Caco-2 (cell line): Measurements from ENCODE around the gene LRP8. TPM values are rescaled to one million over a fixed set of nuclear protein-coding genes. Genes with fewer than 3 reads are reported as not detected.

Source experiments
- BruUV-seq: library from RNA; stranded (reverse); fragments of 400-500 nt; replicated peaks from 2 replicates; lab custom pipeline; 2021; lab: Mats Ljungman, UMichigan
- CTCF ChIA-PET: fragments of 300-600 bp; sonication (Branson Sonifier 250); formaldehyde crosslinking; loops from one replicate; lab custom pipeline; 2022; ENCODE audit warnings: antibody characterized with exemption; lab: Charles Lee
- POLR2A ChIA-PET: fragments of 300-600 bp; sonication (Branson Sonifier 250); formaldehyde crosslinking; loops from one replicate; lab custom pipeline; 2022; ENCODE audit warnings: antibody characterized with exemption; lab: Charles Lee
- DNase-seq, 2 experiments: peaks; one replicate each; pipeline versions ENCODE4 v3.0.0 to v3.0.0-alpha.2; 2020 to 2022
- H3K27me3 ChIP-seq: replicated peaks from 2 replicates; pipeline ENCODE4 v1.6.0; 2011; ENCODE audit warnings: low read length; ENCODE audit not compliant: control insufficient read depth, insufficient read depth
- H3K36me3 ChIP-seq: 2 replicates; pipeline ENCODE4 v1.5.1; 2011; ENCODE audit warnings: low read length; ENCODE audit not compliant: control insufficient read depth, insufficient read depth
- H3K4me1 ChIP-seq: fragments of 250-450 bp; sonication (Bioruptor Pico); 2 replicates; pipeline ENCODE4 v1.5.1; 2020; ENCODE audit warnings: mild to moderate bottlenecking
- H3K4me3 ChIP-seq: 2 replicates; pipeline ENCODE4 v1.5.1; 2011; ENCODE audit warnings: low read depth, mild to moderate bottlenecking, control low read depth, low read length
- H3K9me3 ChIP-seq: fragments of 250-450 bp; sonication (Bioruptor Pico); 2 replicates; pipeline ENCODE4 v1.5.1; 2020; ENCODE audit warnings: mild to moderate bottlenecking, moderate library complexity
- H3K27ac Mint-ChIP-seq: one replicate; pipeline ENCODE4 v1.8.0; 2022; ENCODE audit warnings: mixed read lengths; ENCODE audit not compliant: unreplicated experiment
- H3K27me3 Mint-ChIP-seq: one replicate; pipeline ENCODE4 v1.8.0; 2022; ENCODE audit warnings: mixed read lengths; ENCODE audit not compliant: insufficient read depth, unreplicated experiment
- H3K36me3 Mint-ChIP-seq: one replicate; pipeline ENCODE4 v1.8.0; 2022; ENCODE audit warnings: mild to moderate bottlenecking, mixed read lengths; ENCODE audit not compliant: insufficient read depth, unreplicated experiment
- H3K4me1 Mint-ChIP-seq: one replicate; pipeline ENCODE4 v1.8.0; 2022; ENCODE audit warnings: low read depth, mixed read lengths; ENCODE audit not compliant: unreplicated experiment
- H3K4me3 Mint-ChIP-seq: one replicate; pipeline ENCODE4 v1.8.0; 2022; ENCODE audit warnings: mild to moderate bottlenecking, moderate library complexity, mixed read lengths; ENCODE audit not compliant: unreplicated experiment
- H3K9me3 Mint-ChIP-seq: one replicate; pipeline ENCODE4 v1.8.0; 2022; ENCODE audit warnings: mixed read lengths; ENCODE audit not compliant: unreplicated experiment
- intact Hi-C: fragments of 100-400 bp; cut with micrococcal nuclease; formaldehyde crosslinking; loops from one replicate; pipeline ENCODE4 v1.10.0; 2022; ENCODE audit not compliant: unreplicated experiment
- total RNA-seq: library from RNA; stranded (reverse); gene quantifications from 2 replicates; pipeline ENCODE4 v1.2.3, GENCODE V29; 2022
- TF ChIP-seq, protein P1 (sequence below), 2 experiments: fragments of 200-600 bp in 1 of 2; IDR thresholded peaks; 1 replicate in 1 of 2; 2 replicates in 1 of 2; pipeline versions ENCODE4 v1.5.1 to v1.8.0; 2011 to 2022; ENCODE audit warnings: antibody characterized with exemption in 1 of 2, control low read depth in 1 of 2, inconsistent platforms in 1 of 2, low read depth in 1 of 2, low read length in 1 of 2, mild to moderate bottlenecking in 1 of 2, moderate library complexity in 1 of 2; ENCODE audit not compliant: insufficient read depth in 1 of 2, severe bottlenecking in 1 of 2, unreplicated experiment in 1 of 2

LRP8 gene
- total RNA-seq, 1 experiment from 2014 or later = 11.8 TPM

DNA sequence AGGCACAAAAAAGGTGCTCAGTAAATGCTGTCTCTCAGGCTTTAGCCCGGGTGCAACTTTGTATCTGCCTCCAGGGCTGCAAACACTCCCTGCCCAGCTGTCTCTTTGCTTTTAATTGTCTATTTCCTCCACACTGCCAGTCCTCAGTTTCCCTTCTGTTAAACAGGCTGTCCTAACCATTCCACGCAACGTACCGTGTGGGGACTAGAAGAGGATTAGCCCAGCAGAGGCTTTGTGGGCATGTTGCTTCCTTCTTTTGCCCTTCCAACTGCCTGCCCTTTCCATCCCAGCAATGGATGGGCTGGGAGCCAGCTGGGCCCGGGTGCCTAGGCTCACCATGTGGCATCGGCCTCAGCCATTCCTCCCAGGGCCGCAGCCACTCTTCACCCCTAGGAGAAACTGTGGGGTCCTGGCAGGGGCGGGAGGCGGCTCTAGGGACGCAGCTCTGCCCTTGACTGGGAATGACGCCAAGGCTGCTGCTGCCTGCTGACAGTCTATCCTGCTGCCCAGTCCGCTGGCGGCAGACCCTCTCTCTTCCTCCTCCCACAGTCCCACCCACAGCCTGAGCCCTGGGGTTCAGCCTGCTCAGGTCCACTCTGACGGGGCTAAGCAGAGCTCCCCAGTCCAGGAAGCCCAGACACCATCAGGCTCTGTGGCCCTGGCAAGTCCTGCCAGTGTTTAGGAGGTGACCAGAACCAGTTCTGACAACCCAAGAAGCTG, 40.6 kb upstream of the LRP8 start:
- TF ChIP-seq, protein P1, sequence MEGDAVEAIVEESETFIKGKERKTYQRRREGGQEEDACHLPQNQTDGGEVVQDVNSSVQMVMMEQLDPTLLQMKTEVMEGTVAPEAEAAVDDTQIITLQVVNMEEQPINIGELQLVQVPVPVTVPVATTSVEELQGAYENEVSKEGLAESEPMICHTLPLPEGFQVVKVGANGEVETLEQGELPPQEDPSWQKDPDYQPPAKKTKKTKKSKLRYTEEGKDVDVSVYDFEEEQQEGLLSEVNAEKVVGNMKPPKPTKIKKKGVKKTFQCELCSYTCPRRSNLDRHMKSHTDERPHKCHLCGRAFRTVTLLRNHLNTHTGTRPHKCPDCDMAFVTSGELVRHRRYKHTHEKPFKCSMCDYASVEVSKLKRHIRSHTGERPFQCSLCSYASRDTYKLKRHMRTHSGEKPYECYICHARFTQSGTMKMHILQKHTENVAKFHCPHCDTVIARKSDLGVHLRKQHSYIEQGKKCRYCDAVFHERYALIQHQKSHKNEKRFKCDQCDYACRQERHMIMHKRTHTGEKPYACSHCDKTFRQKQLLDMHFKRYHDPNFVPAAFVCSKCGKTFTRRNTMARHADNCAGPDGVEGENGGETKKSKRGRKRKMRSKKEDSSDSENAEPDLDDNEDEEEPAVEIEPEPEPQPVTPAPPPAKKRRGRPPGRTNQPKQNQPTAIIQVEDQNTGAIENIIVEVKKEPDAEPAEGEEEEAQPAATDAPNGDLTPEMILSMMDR (IDR thresholded peaks at IDR 0.05; ENCODE audit: insufficient read depth in 1 of 2, low read depth in 1 of 2, low read length in 1 of 2, severe bottlenecking in 1 of 2, unreplicated experiment in 1 of 2) = no peak
- H3K4me1 Mint-ChIP-seq = no peaks in the 10 kb centered on the region
- Histone ChIP-seq H3K27me3 (no peaks in the 10 kb centered on the region), H3K4me1 (no peaks in the 10 kb centered on the region; the same call in 1 of the 2 replicates), H3K36me3 (no peaks in the 10 kb centered on the region), H3K4me3 (no peak overlapping the region), H3K9me3 (no peaks in the 10 kb centered on the region)
- no peak for DNase-seq
- no peak overlapping the region for H3K27ac Mint-ChIP-seq
- H3K27me3 Mint-ChIP-seq = no peaks in the 10 kb centered on the region
- POLR2A ChIA-PET = no interaction called here
- CTCF ChIA-PET = no interaction called here
- intact Hi-C loops = no loop called here
- no peaks in the 10 kb centered on the region for H3K9me3 Mint-ChIP-seq
- no TSS peak for BruUV-seq
- no peak overlapping the region for H3K4me3 Mint-ChIP-seq
- H3K36me3 Mint-ChIP-seq = peaks cover under 1% of the 10 kb centered on the region

DNA sequence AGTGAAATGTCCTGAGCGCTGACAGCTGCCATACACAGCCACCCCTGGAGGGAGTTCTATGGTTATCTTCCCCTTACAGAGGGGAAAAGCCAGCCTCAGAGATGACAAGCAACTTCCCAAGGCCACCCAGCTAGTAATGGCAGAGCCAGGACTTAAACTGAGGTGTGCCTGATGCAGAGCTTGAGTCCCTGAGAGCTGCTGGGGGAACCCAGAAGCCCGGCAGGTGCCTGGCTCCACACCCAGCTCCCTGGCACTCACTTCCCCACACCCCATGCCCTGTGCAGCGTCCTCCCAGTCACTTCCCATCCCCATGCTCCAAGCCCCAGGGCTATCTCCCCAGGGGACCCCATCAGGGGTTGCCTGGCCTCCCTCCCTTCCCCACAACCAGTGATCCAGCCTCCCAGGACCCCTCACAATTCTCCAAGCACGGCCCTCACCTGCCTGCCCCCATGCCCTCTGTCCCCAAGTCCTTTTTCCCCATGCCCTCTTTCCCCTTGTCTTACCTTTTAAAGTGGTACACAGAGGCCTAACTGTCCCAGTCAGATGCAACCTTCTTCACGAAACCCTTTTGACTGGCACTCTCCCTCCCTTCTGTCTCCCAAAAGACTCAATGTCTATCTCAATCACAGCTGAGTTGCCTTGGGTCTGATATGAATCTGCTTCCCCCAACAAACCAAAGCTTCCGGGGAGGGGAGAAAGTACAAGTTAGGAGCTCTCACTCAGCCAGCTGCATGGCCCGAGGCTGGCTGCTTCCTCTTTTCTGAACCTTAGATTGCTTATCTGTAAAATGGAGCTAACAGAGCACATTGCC, 39.8 kb upstream of the LRP8 start:
- H3K4me1 ChIP-seq = no peaks in the 10 kb centered on the region; the same call in 1 of the 2 replicates
- no peak overlapping the region for H3K27ac Mint-ChIP-seq
- H3K9me3 Mint-ChIP-seq = no peaks in the 10 kb centered on the region
- no peak for DNase-seq
- no peaks in the 10 kb centered on the region for H3K9me3 ChIP-seq
- no peak overlapping the region for H3K4me3 ChIP-seq
- no TSS peak for BruUV-seq
- TF ChIP-seq, protein P1 (IDR thresholded peaks at IDR 0.05; ENCODE audit: insufficient read depth in 1 of 2, low read depth in 1 of 2, low read length in 1 of 2, severe bottlenecking in 1 of 2, unreplicated experiment in 1 of 2) = no peak
- H3K4me3 Mint-ChIP-seq = no peak overlapping the region
- ChIA-PET CTCF (no interaction called here), POLR2A (no interaction called here)
- H3K4me1 Mint-ChIP-seq = no peaks in the 10 kb centered on the region
- H3K27me3 ChIP-seq = no peaks in the 10 kb centered on the region
- H3K27me3 Mint-ChIP-seq = no peaks in the 10 kb centered on the region
- H3K36me3 ChIP-seq = no peaks in the 10 kb centered on the region
- peaks cover 7% of the 10 kb centered on the region for H3K36me3 Mint-ChIP-seq
- intact Hi-C loops = no loop called here

DNA sequence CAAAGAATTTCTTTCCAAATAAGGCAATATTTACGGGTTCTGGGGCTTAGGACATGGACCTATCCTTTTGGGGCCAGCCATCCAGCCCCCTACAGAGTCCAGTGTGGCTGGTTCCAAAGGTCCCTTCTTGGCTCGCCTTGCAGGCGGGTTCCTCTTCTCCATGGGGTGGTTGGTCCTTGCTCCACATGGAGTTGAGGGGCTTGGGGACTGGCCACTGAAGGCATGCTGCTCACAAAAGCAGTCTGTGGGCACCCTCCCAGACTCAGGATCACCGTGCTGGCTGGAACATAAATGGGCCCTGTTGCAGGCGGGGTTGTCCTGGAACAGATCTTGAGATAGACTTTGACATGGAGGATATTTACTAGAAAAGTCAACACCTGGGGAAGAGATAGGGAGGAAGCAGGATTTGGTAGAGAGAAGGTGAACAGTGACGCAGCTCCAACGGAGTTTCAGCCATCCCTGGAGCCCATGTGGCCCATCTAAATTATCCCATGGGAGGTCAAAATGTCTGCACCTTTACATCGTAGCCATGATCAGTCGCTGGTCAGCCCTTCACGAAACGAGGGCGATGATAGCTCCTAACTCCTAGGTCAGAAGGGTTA, 39.1 kb upstream of the LRP8 start:
- no TSS peak for BruUV-seq
- Histone ChIP-seq H3K27me3 (no peaks in the 10 kb centered on the region), H3K36me3 (no peaks in the 10 kb centered on the region), H3K9me3 (no peaks in the 10 kb centered on the region), H3K4me3 (no peak overlapping the region), H3K4me1 (no peaks in the 10 kb centered on the region; the same call in 1 of the 2 replicates)
- Mint-ChIP-seq H3K4me1 (no peaks in the 10 kb centered on the region), H3K9me3 (no peaks in the 10 kb centered on the region), H3K27me3 (no peaks in the 10 kb centered on the region), H3K36me3 (peaks cover 7% of the 10 kb centered on the region), H3K4me3 (no peak overlapping the region), H3K27ac (no peak overlapping the region)
- intact Hi-C loops = no loop called here
- ChIA-PET CTCF (no interaction called here), POLR2A (no interaction called here)
- TF ChIP-seq, protein P1 (IDR thresholded peaks at IDR 0.05; ENCODE audit: insufficient read depth in 1 of 2, low read depth in 1 of 2, low read length in 1 of 2, severe bottlenecking in 1 of 2, unreplicated experiment in 1 of 2) = no peak
- no peak for DNase-seq
